AG10803 (cell line): ENCODE results near the gene MMAB.
"Not testable (repeated sequence)": the region's sequence is repeated elsewhere in the genome, so short reads cannot be mapped to it uniquely, and the experiment has no call there.

ENCODE experiments used
- DNase-seq: peaks from one replicate; pipeline ENCODE4 v3.0.0; 2010; ENCODE audit warnings: low read depth
- H3K4me3 ChIP-seq: 2 replicates; pipeline ENCODE4 v1.5.1; 2011; ENCODE audit warnings: mild to moderate bottlenecking, low read length, control low read depth
- CTCF ChIP-seq: conservative IDR thresholded peaks from 2 replicates; pipeline ENCODE4 v1.5.1; 2011; ENCODE audit warnings: mild to moderate bottlenecking, low read length, control low read depth, inconsistent platforms

MMAB gene

DNA sequence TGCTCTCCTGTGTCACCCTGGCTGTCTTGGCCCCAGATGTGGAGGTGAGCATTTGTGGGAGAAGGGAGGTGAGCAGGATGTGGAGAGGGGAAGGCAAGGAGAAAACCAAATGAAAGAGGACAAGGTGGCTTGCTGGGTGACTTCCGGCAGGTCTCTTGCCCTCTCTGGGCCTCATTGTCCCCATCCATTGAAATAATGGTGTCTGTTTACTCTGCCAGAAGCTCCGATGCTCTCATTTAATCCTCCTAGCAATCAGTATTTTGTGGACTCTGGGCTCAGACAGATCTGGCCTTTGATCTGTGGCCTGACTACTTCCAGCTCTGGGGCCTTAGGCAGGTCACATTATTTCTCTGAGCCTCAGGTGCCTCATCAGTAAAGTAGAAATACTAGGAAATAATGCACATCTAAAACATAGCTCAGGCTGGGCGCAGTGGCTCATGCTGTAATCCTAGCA, 30.9 kb upstream of the MMAB start:
- no peak for DNase-seq
- no peak for TF ChIP-seq CTCF
- H3K4me3 ChIP-seq = no peak overlapping the region

GRCh38 chr12:109602132-109602531, 28.8 kb upstream of the MMAB start:
- not testable (repeated sequence) for DNase-seq, H3K4me3 ChIP-seq

GRCh38 chr12:109601557-109601956, 28.3 kb upstream of the MMAB start:
- TF ChIP-seq CTCF = no peak
- H3K4me3 ChIP-seq = no peak overlapping the region
- DNase-seq = no peak

DNA sequence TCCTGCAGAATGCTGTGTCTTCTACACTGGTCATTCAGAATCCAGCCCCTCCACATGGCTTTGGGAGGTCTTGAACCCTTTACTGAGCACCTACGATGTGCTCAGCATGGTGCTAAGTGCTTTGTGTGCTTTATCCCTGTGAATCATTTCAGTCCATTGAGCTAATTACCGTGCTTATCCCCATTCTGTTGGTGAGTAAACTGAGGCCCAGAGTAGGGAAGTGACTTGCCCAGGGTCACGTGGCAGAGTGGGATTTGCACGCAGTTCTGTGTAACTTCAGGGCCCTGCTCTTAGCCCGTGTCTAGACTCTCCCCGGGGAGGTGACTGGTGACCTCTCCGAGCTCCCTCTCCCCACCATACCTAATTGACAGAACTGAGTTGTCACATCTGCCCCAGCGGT, 27.7 kb upstream of the MMAB start:
- DNase-seq = no peak
- no peak for TF ChIP-seq CTCF
- H3K4me3 ChIP-seq = no peak overlapping the region

- no peak for DNase-seq
- no peak for TF ChIP-seq CTCF
- no peak overlapping the region for H3K4me3 ChIP-seq
These were observed 27.2 kb upstream of the MMAB start for GRCh38 chr12:109600481-109600880.

- TF ChIP-seq CTCF = no peak
- DNase-seq = no peak
These were observed 25.8 kb upstream of the MMAB start for GRCh38 chr12:109599087-109599486.

DNA sequence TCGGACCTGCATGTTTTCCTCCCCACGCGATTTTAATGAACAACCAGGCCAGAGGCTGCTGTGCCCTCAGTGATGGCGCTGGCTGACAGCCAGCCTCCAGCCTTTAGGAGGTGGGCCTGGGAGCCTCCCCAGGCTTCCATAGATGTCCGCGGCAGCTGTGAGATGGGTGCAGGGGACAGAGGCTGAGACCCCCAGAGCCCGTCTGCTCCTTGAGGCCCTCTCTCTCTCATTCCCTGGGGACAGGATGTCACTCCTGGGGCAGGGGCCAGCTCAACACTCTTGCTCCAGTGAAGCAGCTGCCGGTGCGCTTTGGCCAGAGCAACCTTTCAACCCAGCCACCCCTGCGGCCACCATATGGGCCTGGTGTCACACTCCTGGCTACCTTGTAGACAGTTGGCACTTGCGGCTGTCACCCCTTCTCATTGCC, 25.1 kb upstream of the MMAB start:
- TF ChIP-seq CTCF = no peak
- no peak for DNase-seq
- no peak overlapping the region for H3K4me3 ChIP-seq

More at GRCh38 chr12:109599087-109599486, 25.8 kb upstream of the MMAB start:
- H3K4me3 ChIP-seq = no peak overlapping the region
